ENCODE data around the gene SCNN1A.

The SCNN1A gene

GRCh38 chr12:6375269-6376078 is at the start of gene SCNN1A:
SCNN1A (minus strand) TSS chr12:6375563; CDS start chr12:6374783, 780 bp downstream.
- in situ Hi-C loops (cut with HindIII; ENCODE audit: low sequenced_read_pairs), result no loop called here

- in situ Hi-C loops (cut with HindIII; ENCODE audit: low sequenced_read_pairs), result no loop called here
Observed at GRCh38 chr12:6424866-6425265, 49.5 kb upstream of the SCNN1A start.

GRCh38 chr12:6424008-6424347 is 48.6 kb upstream of the SCNN1A start:
- in situ Hi-C loops (cut with HindIII; ENCODE audit: low sequenced_read_pairs), result no loop called here

- in situ Hi-C loops (cut with HindIII; ENCODE audit: low sequenced_read_pairs), result no loop called here
Observed at GRCh38 chr12:6423267-6424007, 48.1 kb upstream of the SCNN1A start.

GRCh38 chr12:6420364-6420763 is 45.0 kb upstream of the SCNN1A start:
- in situ Hi-C loops (cut with HindIII; ENCODE audit: low sequenced_read_pairs), result no loop called here

- in situ Hi-C loops (cut with HindIII; ENCODE audit: low sequenced_read_pairs), result no loop called here
Observed at GRCh38 chr12:6418796-6419195, 43.4 kb upstream of the SCNN1A start.

GRCh38 chr12:6416596-6416995 is 41.2 kb upstream of the SCNN1A start:
- in situ Hi-C loops (cut with HindIII; ENCODE audit: low sequenced_read_pairs), result no loop called here

GRCh38 chr12:6407236-6407954 is 32.0 kb upstream of the SCNN1A start:
- in situ Hi-C loops (cut with HindIII; ENCODE audit: low sequenced_read_pairs), result no loop called here

- in situ Hi-C loops (cut with HindIII; ENCODE audit: low sequenced_read_pairs), result no loop called here
Observed at GRCh38 chr12:6405963-6406362, 30.6 kb upstream of the SCNN1A start.

- in situ Hi-C loops (cut with HindIII; ENCODE audit: low sequenced_read_pairs), result no loop called here
Observed at GRCh38 chr12:6404390-6404789, 29.0 kb upstream of the SCNN1A start.

GRCh38 chr12:6399884-6400644 is 24.7 kb upstream of the SCNN1A start:
- in situ Hi-C loops (cut with HindIII; ENCODE audit: low sequenced_read_pairs), result no loop called here

GRCh38 chr12:6396031-6396430 is 20.7 kb upstream of the SCNN1A start:
- in situ Hi-C loops (cut with HindIII; ENCODE audit: low sequenced_read_pairs), result no loop called here

- in situ Hi-C loops (cut with HindIII; ENCODE audit: low sequenced_read_pairs), result loop anchor here (5.0 kb wide), 2 partner anchors 53 to 72 kb away; no protein-coding TSS in a partner anchor
Observed at GRCh38 chr12:6394398-6394797, 19.0 kb upstream of the SCNN1A start.

GRCh38 chr12:6393109-6393508 is 17.7 kb upstream of the SCNN1A start:
- in situ Hi-C loops (cut with HindIII; ENCODE audit: low sequenced_read_pairs), result loop anchor here (5.0 kb wide), 2 partner anchors 54 to 71 kb away; no protein-coding TSS in a partner anchor

- in situ Hi-C loops (cut with HindIII; ENCODE audit: low sequenced_read_pairs), result loop anchor here (5.0 kb wide), 2 partner anchors 55 to 70 kb away; no protein-coding TSS in a partner anchor
Observed at GRCh38 chr12:6392504-6392903, 17.1 kb upstream of the SCNN1A start.

GRCh38 chr12:6391013-6391412 is 15.7 kb upstream of the SCNN1A start:
- in situ Hi-C loops (cut with HindIII; ENCODE audit: low sequenced_read_pairs), result loop anchor here (5.0 kb wide), 2 partner anchors 56 to 69 kb away; no protein-coding TSS in a partner anchor

- in situ Hi-C loops (cut with HindIII; ENCODE audit: low sequenced_read_pairs), result loop anchor here (5.0 kb wide), 2 partner anchors 57 to 68 kb away; no protein-coding TSS in a partner anchor
Observed at GRCh38 chr12:6390084-6390799, 14.9 kb upstream of the SCNN1A start.

GRCh38 chr12:6387541-6387940 is 12.2 kb upstream of the SCNN1A start:
- in situ Hi-C loops (cut with HindIII; ENCODE audit: low sequenced_read_pairs), result no loop called here

GRCh38 chr12:6386491-6386890 is 11.1 kb upstream of the SCNN1A start:
- in situ Hi-C loops (cut with HindIII; ENCODE audit: low sequenced_read_pairs), result no loop called here

GRCh38 chr12:6386038-6386437 is 10.7 kb upstream of the SCNN1A start:
- in situ Hi-C loops (cut with HindIII; ENCODE audit: low sequenced_read_pairs), result no loop called here

All from endothelial cell of hepatic sinusoid (primary cell).